GM12864 (cell line): ENCODE results near the gene PANX3.

Experiments
- DNase-seq: peaks from one replicate; pipeline ENCODE4 v3.0.0-alpha.2; 2011; ENCODE audit warnings: low read depth
- H3K4me3 ChIP-seq: 2 replicates; pipeline ENCODE4 v1.5.1; 2011; ENCODE audit warnings: mild to moderate bottlenecking, low read depth, low read length, control low read depth
- CTCF ChIP-seq: IDR thresholded peaks from 2 replicates; pipeline ENCODE4 v1.5.1; 2011; ENCODE audit warnings: low read depth, mild to moderate bottlenecking, moderate library complexity, low read length, control low read depth, inconsistent platforms; ENCODE audit errors: missing control alignments

PANX3 gene

GRCh38 chr11:124582565-124582964, 28.7 kb upstream of the PANX3 start:
- no peak overlapping the region for H3K4me3 ChIP-seq
- no peak for TF ChIP-seq CTCF
- DNase-seq, result no peak

GRCh38 chr11:124583781-124584180, 27.4 kb upstream of the PANX3 start:
- no peak overlapping the region for H3K4me3 ChIP-seq
- no peak for DNase-seq
- no peak for TF ChIP-seq CTCF

- no peak overlapping the region for H3K4me3 ChIP-seq
- no peak for DNase-seq
- TF ChIP-seq CTCF, result no peak
Measured at GRCh38 chr11:124584681-124585372, 26.4 kb upstream of the PANX3 start.

- peak; percentile 65 for TF ChIP-seq CTCF
- DNase-seq, result no peak
- no peak overlapping the region for H3K4me3 ChIP-seq
Measured at GRCh38 chr11:124586238-124586860, 24.9 kb upstream of the PANX3 start.

- no peak for TF ChIP-seq CTCF
Measured at GRCh38 chr11:124591430-124591829, 19.8 kb upstream of the PANX3 start.

GRCh38 chr11:124592627-124593026, 18.6 kb upstream of the PANX3 start:
- no peak for DNase-seq
- no peak overlapping the region for H3K4me3 ChIP-seq
- no peak for TF ChIP-seq CTCF

More at GRCh38 chr11:124591430-124591829, 19.8 kb upstream of the PANX3 start:
- H3K4me3 ChIP-seq, result no peak overlapping the region
- DNase-seq, result no peak

- DNase-seq, result no peak
- TF ChIP-seq CTCF, result no peak
- no peak overlapping the region for H3K4me3 ChIP-seq
Measured at GRCh38 chr11:124595302-124595701, 15.9 kb upstream of the PANX3 start.
